GM19395 (cell line): ENCODE measurements around the gene GALNT1.

Experiments
- ATAC-seq: cut with Tn5 transposase; IDR thresholded peaks from one replicate; pipeline ENCODE4 v1.9.1; 2021; ENCODE audit warnings: mild to moderate bottlenecking, moderate library complexity; ENCODE audit not compliant: unreplicated experiment

Gene GALNT1

GRCh38 chr18:35749701-35750100 is 168.2 kb downstream of the GALNT1 start:
- no peak for ATAC-seq

- no peak for ATAC-seq
These were observed 169.4 kb downstream of the GALNT1 start for GRCh38 chr18:35750929-35751328.

- no peak for ATAC-seq
These were observed 171.9 kb downstream of the GALNT1 start for GRCh38 chr18:35753306-35753910.

GRCh38 chr18:35754464-35754863 is 172.9 kb downstream of the GALNT1 start:
- no peak for ATAC-seq

- no peak for ATAC-seq
These were observed 173.8 kb downstream of the GALNT1 start for GRCh38 chr18:35755369-35755768.

- peak; percentile 80 for ATAC-seq
These were observed 175.1 kb downstream of the GALNT1 start for GRCh38 chr18:35756506-35757117.
